Osteoblast (primary cell): ENCODE data around the gene KCNJ4. TPM values are rescaled to one million over a fixed set of nuclear protein-coding genes. Genes with fewer than 3 reads are reported as not detected.
A peak's percentile ranks its signal among the peaks of the same experiment; 100 is the strongest.

Experiments
- DNase-seq: peaks from one replicate; pipeline ENCODE4 v3.0.0; 2011; ENCODE audit warnings: low spot score, mixed read lengths; ENCODE audit not compliant: insufficient read length; ENCODE audit errors: missing footprints
- H2AFZ ChIP-seq: 2 replicates; pipeline ENCODE4 v1.6.0; 2011; ENCODE audit warnings: mild to moderate bottlenecking, low read length
- H3K27ac ChIP-seq: 2 replicates; pipeline ENCODE4 v1.5.1; 2011; ENCODE audit warnings: mild to moderate bottlenecking, low read depth, low read length, moderate library complexity
- H3K27me3 ChIP-seq: 2 replicates; pipeline ENCODE4 v1.6.0; 2012; ENCODE audit warnings: mild to moderate bottlenecking, control low read depth, inconsistent platforms, low read length, moderate library complexity; ENCODE audit not compliant: insufficient read depth
- H3K36me3 ChIP-seq: 2 replicates; pipeline ENCODE4 v1.5.1; 2011; ENCODE audit warnings: mild to moderate bottlenecking, low read length, control low read depth, moderate library complexity; ENCODE audit not compliant: insufficient read depth
- H3K4me1 ChIP-seq: 2 replicates; pipeline ENCODE4 v1.5.1; 2011; ENCODE audit warnings: mild to moderate bottlenecking, low read length, control low read depth, moderate library complexity; ENCODE audit not compliant: insufficient read depth
- H3K4me2 ChIP-seq: 2 replicates; pipeline ENCODE4 v1.6.0; 2011; ENCODE audit warnings: mild to moderate bottlenecking, low read length; ENCODE audit not compliant: insufficient read depth
- H3K4me3 ChIP-seq: fragments of 200-600 bp; sonication (generic); 3 replicates; pipeline ENCODE4 v1.5.1; 2012; ENCODE audit warnings: mild to moderate bottlenecking, low read length, inconsistent platforms; ENCODE audit not compliant: insufficient read depth
- H3K79me2 ChIP-seq: 2 replicates; pipeline ENCODE4 v1.6.0; 2012; ENCODE audit warnings: mild to moderate bottlenecking, low read length, control low read depth, inconsistent platforms; ENCODE audit not compliant: insufficient read depth
- H3K9me3 ChIP-seq: 2 replicates; pipeline ENCODE4 v1.5.1; 2011; ENCODE audit warnings: low read depth, low read length, control low read depth
- H4K20me1 ChIP-seq: 2 replicates; pipeline ENCODE4 v1.6.0; 2012; ENCODE audit warnings: mild to moderate bottlenecking, low read length, control low read depth; ENCODE audit not compliant: insufficient read depth
- CTCF ChIP-seq: IDR thresholded peaks from 2 replicates; pipeline ENCODE4 v1.5.1; 2011; ENCODE audit warnings: mild to moderate bottlenecking, low read depth, low read length, moderate library complexity; ENCODE audit errors: extremely low read depth
- total RNA-seq: library from RNA; depleted of rRNA; stranded (reverse); fragments of >200 nt; gene quantifications from 2 replicates; pipeline ENCODE4 v1.2.3, GENCODE V29; 2012

Gene KCNJ4
- total RNA-seq, 1 donor: not detected

- no peak overlapping the region for H2AFZ ChIP-seq
- no peak for TF ChIP-seq CTCF
- DNase-seq: no peak
- peak overlapping the region; percentile 55 for H3K27ac ChIP-seq
- no peak overlapping the region for H3K4me3 ChIP-seq
- H3K9me3 ChIP-seq: no peaks in the 10 kb centered on the region
- no peaks in the 10 kb centered on the region for H3K27me3 ChIP-seq
- peaks cover 53% of the 10 kb centered on the region for H4K20me1 ChIP-seq
- peaks cover 93% of the 10 kb centered on the region for H3K36me3 ChIP-seq
- H3K4me2 ChIP-seq: no peak overlapping the region
- H3K4me1 ChIP-seq: peaks cover 51% of the 10 kb centered on the region
- H3K79me2 ChIP-seq: peaks cover 52% of the 10 kb centered on the region
These were observed 35.9 kb upstream of the KCNJ4 start for GRCh38 chr22:38490915-38491314.

GRCh38 chr22:38490475-38490874 lies 35.5 kb upstream of the KCNJ4 start:
- Histone ChIP-seq H3K79me2 (peaks cover 52% of the 10 kb centered on the region), H3K36me3 (peaks cover 92% of the 10 kb centered on the region), H3K9me3 (no peaks in the 10 kb centered on the region), H3K27ac (peak overlapping the region; percentile 55), H3K27me3 (no peaks in the 10 kb centered on the region), H4K20me1 (peaks cover 51% of the 10 kb centered on the region), H3K4me1 (peaks cover 47% of the 10 kb centered on the region), H3K4me3 (no peak overlapping the region), H2AFZ (no peak overlapping the region), H3K4me2 (no peak overlapping the region)
- DNase-seq: no peak
- TF ChIP-seq CTCF: no peak

DNA sequence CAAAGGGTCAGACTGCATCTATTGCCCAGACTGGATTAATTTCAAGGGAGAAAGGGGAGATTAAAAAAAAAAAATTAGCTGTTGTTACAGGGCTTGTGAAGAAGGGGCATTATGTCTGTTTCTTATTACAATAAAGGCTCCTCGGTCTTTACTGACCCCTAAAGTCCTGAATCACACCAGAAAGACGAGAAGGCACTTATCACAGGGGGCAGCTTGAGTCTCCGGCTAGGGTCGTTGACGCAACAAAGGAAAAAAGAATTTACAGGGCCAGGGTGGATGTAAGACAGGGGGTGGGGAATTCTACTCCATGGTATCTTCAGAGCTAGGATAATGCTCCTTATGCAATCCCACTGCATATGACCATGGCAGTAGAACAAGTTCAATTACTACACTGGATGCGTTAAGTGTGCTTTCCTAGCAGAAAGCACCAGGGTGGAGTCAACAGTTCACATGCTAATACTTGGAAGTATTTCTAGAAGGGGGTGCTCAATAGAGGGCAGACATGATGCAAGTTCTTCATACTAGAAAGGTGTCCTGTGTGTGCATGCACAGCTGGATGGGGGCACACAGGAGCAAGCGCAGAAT lies 34.7 kb upstream of the KCNJ4 start:
- H3K27ac ChIP-seq: peak overlapping the region; percentile 55
- no peaks in the 10 kb centered on the region for H3K9me3 ChIP-seq
- TF ChIP-seq CTCF: no peak
- no peak overlapping the region for H3K4me3 ChIP-seq
- no peaks in the 10 kb centered on the region for H3K27me3 ChIP-seq
- H3K4me1 ChIP-seq: peaks cover 41% of the 10 kb centered on the region
- H3K36me3 ChIP-seq: peaks cover 93% of the 10 kb centered on the region
- peaks cover 45% of the 10 kb centered on the region for H4K20me1 ChIP-seq
- H2AFZ ChIP-seq: no peak overlapping the region
- no peak for DNase-seq
- H3K79me2 ChIP-seq: peaks cover 47% of the 10 kb centered on the region
- no peak overlapping the region for H3K4me2 ChIP-seq

DNA sequence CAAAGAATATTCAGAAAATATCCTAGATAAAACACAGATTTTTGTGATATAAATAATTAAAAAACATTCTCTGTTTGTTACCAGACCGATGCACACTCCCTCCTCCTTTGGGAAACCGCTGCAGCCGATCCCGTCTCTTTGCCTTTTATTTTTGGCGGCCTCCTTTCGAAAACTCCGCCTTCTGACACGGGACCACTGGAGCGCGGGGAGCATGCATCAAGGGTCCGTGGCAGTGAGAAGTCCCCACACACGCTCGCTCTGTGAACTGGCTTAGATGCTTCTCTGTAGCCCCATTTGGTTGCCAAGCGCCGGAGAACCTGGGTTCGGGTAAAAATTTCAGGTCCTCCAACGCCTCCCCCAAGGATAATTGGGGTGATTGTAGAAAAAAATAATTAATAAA lies 34.1 kb upstream of the KCNJ4 start:
- Histone ChIP-seq H2AFZ (no peak overlapping the region), H3K79me2 (peaks cover 47% of the 10 kb centered on the region), H4K20me1 (peaks cover 40% of the 10 kb centered on the region), H3K4me1 (peaks cover 35% of the 10 kb centered on the region), H3K4me3 (no peak overlapping the region), H3K36me3 (peaks cover 93% of the 10 kb centered on the region), H3K27ac (no peak overlapping the region), H3K27me3 (no peaks in the 10 kb centered on the region), H3K4me2 (no peak overlapping the region), H3K9me3 (no peaks in the 10 kb centered on the region)
- DNase-seq: no peak
- no peak for TF ChIP-seq CTCF
